Activated CD8-positive, alpha-beta memory T cell treated with anti-CD3 and anti-CD28 coated beads for 1 hour (primary cell): ENCODE data around the gene SCN8A.
"Not testable (repeated sequence)": the region's sequence is repeated elsewhere in the genome, so short reads cannot be mapped to it uniquely, and the experiment has no call there.

ENCODE experiments used
- DNase-seq, 2 donors: peaks; one replicate each; pipeline ENCODE4 v3.0.0-alpha.2; 2020; ENCODE audit warnings: low read depth in 1 of 2; ENCODE audit errors: extremely low read depth in 1 of 2

Gene SCN8A

GRCh38 chr12:51827925-51828818, 237.1 kb downstream of the SCN8A start:
- DNase-seq = no peak

DNA sequence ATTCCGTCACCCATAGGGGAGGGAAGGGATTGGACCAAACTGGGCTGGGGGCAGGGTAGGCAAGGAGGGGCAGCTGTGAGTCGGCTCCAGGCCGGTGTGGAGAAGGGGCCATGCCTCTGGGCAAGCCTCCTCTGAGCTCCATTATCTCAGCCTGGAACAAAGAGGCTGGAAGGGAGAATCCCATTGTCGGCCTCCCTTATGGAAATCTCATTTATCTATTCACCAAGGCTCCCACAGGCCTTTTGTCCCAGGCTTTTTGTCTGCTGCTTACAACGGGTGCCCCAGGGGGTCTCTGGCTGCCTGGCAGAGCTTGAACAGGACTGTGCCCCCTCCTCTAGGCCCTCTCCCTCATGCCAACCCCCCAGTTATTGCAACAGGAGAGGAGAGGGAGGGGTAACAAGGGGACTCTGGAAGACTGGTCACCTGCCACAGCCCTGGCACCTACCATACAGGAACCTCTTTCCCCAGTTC, 238.0 kb downstream of the SCN8A start:
- no peak for DNase-seq

- DNase-seq = no peak
Observed at GRCh38 chr12:51829641-51830040, 238.6 kb downstream of the SCN8A start.

- DNase-seq = not testable (repeated sequence)
Observed at GRCh38 chr12:51831817-51832216, 240.8 kb downstream of the SCN8A start.

DNA sequence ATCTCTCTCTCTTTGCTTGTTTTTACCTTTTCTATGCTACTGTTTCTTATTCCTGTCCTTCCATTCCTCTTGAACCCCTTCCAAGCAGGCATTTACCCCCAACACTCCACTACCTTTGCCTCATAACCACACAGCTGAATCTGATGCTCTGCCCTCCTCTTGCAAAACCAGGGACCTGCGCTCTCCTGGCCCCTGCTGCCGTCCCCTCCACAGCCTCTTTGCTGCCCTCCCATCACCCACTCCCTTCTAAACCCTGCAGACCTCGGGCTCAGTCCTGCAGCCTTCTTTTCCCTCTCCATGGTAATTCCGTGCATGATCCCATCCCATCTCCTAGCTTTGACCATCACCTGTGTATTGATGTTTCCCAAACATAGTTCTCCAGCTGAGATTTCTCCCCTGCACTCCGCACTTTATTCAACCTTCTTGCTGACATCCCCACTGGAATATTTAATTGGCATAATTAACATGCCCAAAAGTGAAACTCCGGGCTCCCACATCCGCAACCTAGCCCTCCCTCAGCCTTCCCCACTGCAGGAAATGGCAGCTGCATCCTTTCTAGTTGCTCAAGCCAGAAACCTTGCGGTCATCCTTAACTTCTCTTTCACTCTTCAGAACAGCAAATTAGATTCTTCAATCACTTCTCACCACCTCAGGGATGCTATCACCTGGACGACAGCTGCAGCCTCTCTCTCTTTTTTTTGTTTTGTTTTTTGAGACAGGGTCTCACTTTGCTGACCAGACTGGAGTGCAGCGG, 241.5 kb downstream of the SCN8A start:
- no peak for DNase-seq

DNA sequence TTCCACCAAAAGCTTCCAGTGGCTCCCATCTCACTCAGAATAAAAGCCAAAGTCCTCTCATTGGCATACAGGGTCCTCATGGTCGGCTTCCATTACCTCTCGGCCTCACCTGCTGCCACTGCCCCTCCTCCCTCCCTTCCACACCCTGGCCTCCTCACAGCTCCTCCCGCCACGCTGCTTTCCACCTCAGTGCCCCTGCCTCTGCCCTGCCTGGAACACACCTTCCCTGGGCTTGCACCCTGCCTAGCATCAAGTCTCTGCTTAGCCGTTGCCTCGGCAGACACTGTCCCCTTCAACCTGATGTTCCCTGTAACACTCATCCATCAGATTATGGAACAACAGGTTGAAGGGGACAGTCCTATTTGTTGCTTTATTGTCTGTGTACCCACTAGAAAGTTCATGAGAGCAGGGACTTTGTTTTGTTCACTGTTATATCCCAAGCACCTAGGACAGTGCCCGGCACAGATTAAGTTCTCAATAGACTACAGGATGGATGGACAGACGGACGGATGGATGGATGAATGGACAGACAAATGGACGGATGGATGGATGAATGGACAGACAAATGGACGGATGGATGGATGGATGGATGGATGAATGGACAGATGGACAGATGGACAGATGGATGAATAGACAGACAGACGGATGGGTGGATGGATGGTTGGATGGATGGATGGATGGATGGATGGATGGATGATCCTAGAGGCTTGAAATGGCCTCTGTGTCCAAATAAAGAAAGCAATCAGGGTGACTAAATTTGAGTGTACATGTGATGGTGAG, 242.6 kb downstream of the SCN8A start:
- DNase-seq = no peak

DNA sequence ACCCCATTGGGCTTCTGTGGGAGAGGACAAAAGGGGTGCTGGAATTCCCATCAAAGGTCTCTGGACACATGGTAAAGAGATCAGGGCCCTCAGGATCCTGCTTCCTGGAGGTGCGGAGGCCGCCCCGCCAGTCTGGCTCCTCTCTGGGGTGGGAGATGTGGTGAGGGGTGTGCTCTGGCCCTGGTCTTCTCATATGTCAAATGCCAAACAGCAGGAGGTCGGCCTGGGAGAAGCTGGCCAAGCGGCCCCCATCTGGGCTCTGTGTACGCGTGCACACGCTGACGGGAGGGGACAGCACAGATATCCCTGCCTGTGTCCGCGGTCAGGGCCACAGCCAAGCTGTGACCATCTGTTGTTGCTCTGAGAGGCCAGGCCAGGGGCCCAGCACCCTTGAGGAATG, 243.4 kb downstream of the SCN8A start:
- no peak for DNase-seq

- DNase-seq = no peak
Observed at GRCh38 chr12:51836041-51836826, 245.2 kb downstream of the SCN8A start.

- no peak for DNase-seq
Observed at GRCh38 chr12:51836827-51837173, 245.8 kb downstream of the SCN8A start.

- no peak for DNase-seq
Observed at GRCh38 chr12:51837286-51837685, 246.3 kb downstream of the SCN8A start.

DNA sequence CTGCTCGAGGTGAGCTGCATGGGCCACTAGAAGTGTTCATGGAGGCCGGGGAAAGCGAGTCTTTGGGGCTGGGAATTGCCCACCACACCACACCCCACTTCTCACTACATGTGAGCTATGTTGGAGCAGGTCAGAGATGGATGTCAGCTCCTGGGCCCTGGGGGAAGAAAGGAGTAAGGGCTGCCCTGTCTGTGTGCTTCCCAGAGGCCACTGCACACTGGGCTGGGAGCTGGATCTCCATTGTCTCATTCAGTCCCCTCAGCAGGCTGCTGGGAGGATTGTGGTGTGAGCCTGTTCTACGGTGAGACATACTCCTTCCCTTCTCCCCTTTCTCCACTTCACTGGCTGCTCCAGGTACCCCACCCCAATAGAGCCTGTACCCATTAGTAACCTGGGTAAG, 247.0 kb downstream of the SCN8A start:
- no peak for DNase-seq

GRCh38 chr12:51838762-51839161, 247.7 kb downstream of the SCN8A start:
- no peak for DNase-seq

- no peak for DNase-seq
Observed at GRCh38 chr12:51839310-51839947, 248.4 kb downstream of the SCN8A start.

DNA sequence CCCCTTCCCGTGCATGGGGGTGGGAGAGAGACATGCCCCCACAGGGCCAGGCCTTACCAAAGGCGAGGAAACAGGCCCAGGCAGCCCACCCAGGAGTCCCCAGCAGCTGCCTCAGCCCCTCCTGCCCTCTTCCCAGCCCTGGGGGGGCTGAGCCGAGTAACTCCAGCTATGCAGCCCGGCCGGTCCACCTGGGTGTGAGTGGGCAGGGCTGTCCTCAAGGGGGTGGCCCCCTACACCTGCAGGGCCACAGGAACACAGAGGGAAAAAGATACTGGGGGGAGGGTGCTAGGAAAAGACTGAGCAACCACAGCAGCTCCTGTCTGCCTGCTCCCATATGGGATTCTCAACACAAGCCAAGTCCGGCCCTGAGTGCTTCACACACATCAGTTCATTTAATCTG, 249.9 kb downstream of the SCN8A start:
- DNase-seq = no peak

DNA sequence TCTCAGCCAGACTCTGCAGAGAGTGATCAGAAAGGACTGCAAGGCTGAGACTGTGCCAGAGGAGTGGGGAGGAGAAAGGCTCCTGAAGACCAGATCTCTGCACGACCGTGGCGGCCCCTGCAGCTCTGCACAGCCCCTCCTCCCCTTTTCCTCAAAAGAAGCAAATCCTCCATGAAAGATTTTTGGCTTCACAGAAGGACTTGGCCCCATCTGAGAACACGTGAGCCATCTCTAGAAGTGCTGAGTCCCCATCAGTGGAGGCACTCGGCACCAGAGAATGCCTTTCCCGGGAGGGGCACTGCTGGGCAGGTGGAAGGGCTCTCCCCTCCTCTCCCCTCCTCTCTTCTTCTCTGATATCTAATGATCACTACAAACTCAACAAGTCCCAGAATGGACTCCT, 250.7 kb downstream of the SCN8A start:
- DNase-seq = no peak

DNA sequence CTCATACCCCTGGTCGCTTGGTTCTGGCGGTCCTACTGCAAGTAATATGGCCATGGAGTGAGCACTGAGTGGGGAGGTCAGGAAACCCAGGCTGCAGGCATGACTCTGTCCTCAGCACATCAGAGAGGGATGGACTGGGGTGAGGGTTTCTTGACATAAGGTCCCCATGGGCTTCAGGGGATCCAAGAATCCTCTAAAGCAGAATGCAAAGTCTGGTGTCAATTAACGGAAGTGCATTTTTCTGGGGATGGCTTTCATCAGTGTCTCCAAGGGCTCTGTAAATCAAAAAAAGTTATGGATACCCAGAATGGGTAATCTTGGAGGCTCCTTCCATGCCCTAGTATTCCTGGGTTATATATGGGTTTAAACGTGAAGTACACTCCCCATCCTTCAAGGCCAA, 253.8 kb downstream of the SCN8A start:
- no peak for DNase-seq

DNA sequence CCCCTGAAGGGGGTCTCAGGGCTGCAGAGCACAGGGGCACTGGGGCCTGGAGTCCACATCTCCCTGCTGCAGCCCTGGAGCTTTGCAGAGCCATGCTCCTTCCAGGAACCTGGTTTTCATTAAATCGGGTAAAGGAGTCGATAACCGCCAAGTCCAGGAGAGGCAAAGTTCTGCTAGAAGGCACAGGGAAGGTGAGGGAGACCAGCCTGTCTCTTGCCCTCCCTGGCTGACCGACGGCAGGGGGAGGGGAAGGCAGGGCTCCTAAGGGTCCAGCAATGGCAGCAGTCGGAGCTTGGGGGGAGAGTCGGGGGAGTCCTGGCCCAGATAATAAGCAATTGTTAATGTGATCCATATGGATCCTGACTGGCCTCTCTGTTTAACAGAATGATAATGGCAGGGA, 254.4 kb downstream of the SCN8A start:
- DNase-seq = no peak

DNA sequence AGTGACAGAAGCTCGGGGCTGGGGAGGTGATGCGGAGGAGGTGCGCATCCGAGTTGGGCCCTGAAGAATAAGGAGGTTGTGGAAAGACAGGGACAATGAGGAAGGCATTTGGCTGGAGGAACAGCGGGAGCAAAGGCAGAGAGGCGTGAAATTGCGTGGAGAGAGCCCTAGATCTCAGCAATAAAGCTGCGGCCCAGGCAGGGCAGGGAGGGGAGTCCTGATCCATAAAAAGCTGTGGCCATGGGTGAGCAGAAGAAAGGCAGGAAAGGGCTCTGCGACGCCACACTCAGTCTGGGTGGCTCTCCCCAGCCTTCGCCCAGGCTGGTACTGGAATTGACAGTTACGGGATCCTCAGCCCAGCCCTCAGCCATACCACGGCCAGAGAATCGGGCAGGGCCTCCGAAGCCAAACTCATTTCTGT, 255.2 kb downstream of the SCN8A start:
- DNase-seq = no peak

GRCh38 chr12:51846911-51847642, 256.0 kb downstream of the SCN8A start:
- DNase-seq = peak in 1 of 2 donors; percentile 29
